H9 (cell line): ENCODE results near the gene HSD17B12. TPM values are rescaled to one million over a fixed set of nuclear protein-coding genes. Genes with fewer than 3 reads are reported as not detected.

ENCODE experiments used
- DNase-seq: peaks from one replicate; pipeline ENCODE4 v3.0.0-alpha.2; 2017
- H2AFZ ChIP-seq: one replicate; pipeline ENCODE4 v1.6.1; 2013; ENCODE audit warnings: mild to moderate bottlenecking, low read length, control low read depth, moderate library complexity
- H2AK5ac ChIP-seq: 2 replicates; pipeline ENCODE4 v1.6.1; 2013; ENCODE audit warnings: low read length, control low read depth, mixed read lengths; ENCODE audit not compliant: insufficient read length
- H2BK120ac ChIP-seq: one replicate; pipeline ENCODE4 v1.6.1; 2013; ENCODE audit warnings: low read depth, mild to moderate bottlenecking, low read length, control low read depth, inconsistent platforms; ENCODE audit not compliant: poor library complexity, severe bottlenecking
- H2BK12ac ChIP-seq: 2 replicates; pipeline ENCODE4 v1.6.1; 2013; ENCODE audit warnings: low read length, control low read depth, mixed read lengths, low read depth; ENCODE audit not compliant: insufficient read length
- H2BK15ac ChIP-seq: 2 replicates; pipeline ENCODE4 v1.6.1; 2013; ENCODE audit warnings: low read depth, low read length, control low read depth
- H2BK20ac ChIP-seq: one replicate; pipeline ENCODE4 v1.6.1; 2013; ENCODE audit warnings: low read depth, mild to moderate bottlenecking, low read length, control low read depth, inconsistent platforms; ENCODE audit not compliant: poor library complexity, severe bottlenecking
- H2BK5ac ChIP-seq: 2 replicates; pipeline ENCODE4 v1.6.1; 2013; ENCODE audit warnings: low read length, control low read depth, mixed read lengths; ENCODE audit not compliant: insufficient read length
- H3K14ac ChIP-seq: 2 replicates; pipeline ENCODE4 v1.6.1; 2013; ENCODE audit warnings: low read length, control low read depth; ENCODE audit not compliant: insufficient read depth
- H3K18ac ChIP-seq: 2 replicates; pipeline ENCODE4 v1.6.1; 2013; ENCODE audit warnings: low read depth, mild to moderate bottlenecking, mixed read lengths, low read length, control low read depth; ENCODE audit not compliant: insufficient read length
- H3K23ac ChIP-seq: 2 replicates; pipeline ENCODE4 v1.6.1; 2013; ENCODE audit warnings: low read length, control low read depth, mixed read lengths, low read depth; ENCODE audit not compliant: insufficient read length
- H3K23me2 ChIP-seq: 2 replicates; pipeline ENCODE4 v1.6.1; 2013; ENCODE audit warnings: low read depth, mild to moderate bottlenecking, mixed read lengths, low read length, control low read depth; ENCODE audit not compliant: insufficient read length, poor library complexity, severe bottlenecking
- H3K27ac ChIP-seq: 2 replicates; pipeline ENCODE4 v1.5.1; 2013; ENCODE audit warnings: low read length, control low read depth, mixed read lengths, low read depth; ENCODE audit not compliant: insufficient read length
- H3K27me3 ChIP-seq: 2 replicates; pipeline ENCODE4 v1.6.1; 2013; ENCODE audit warnings: low read length, control low read depth, inconsistent platforms; ENCODE audit not compliant: insufficient read depth
- H3K4ac ChIP-seq: 2 replicates; pipeline ENCODE4 v1.6.1; 2013; ENCODE audit warnings: low read depth, mild to moderate bottlenecking, control low read depth, inconsistent platforms, low read length, moderate library complexity
- H3K4me1 ChIP-seq: 2 replicates; pipeline ENCODE4 v1.6.1; 2013; ENCODE audit warnings: low read length, control low read depth, inconsistent platforms; ENCODE audit not compliant: insufficient read depth
- H3K4me2 ChIP-seq: 2 replicates; pipeline ENCODE4 v1.6.1; 2013; ENCODE audit warnings: low read length, control low read depth, mixed read lengths; ENCODE audit not compliant: insufficient read length, insufficient read depth
- H3K56ac ChIP-seq: 2 replicates; pipeline ENCODE4 v1.6.1; 2013; ENCODE audit warnings: low read depth, mild to moderate bottlenecking, mixed read lengths, low read length, control low read depth; ENCODE audit not compliant: insufficient read length
- H3K79me1 ChIP-seq: 2 replicates; pipeline ENCODE4 v1.6.1; 2013; ENCODE audit warnings: low read depth, mild to moderate bottlenecking, moderate library complexity, low read length, control low read depth, inconsistent platforms; ENCODE audit not compliant: insufficient read depth, poor library complexity, severe bottlenecking
- H3K79me2 ChIP-seq: 2 replicates; pipeline ENCODE4 v1.6.1; 2013; ENCODE audit warnings: low read length, control low read depth, inconsistent platforms; ENCODE audit not compliant: insufficient read depth
- H3K9ac ChIP-seq: 2 replicates; pipeline ENCODE4 v1.6.1; 2013; ENCODE audit warnings: low read length, control low read depth, mixed read lengths; ENCODE audit not compliant: insufficient read length; ENCODE audit errors: extremely low read depth
- H3K9me3 ChIP-seq: one replicate; pipeline ENCODE4 v1.6.1; 2013; ENCODE audit warnings: low read depth, low read length, inconsistent platforms; ENCODE audit not compliant: control insufficient read depth
- H3T11ph ChIP-seq: one replicate; pipeline ENCODE4 v1.6.1; 2013; ENCODE audit warnings: mild to moderate bottlenecking, low read length, control low read depth, inconsistent platforms
- H4K20me1 ChIP-seq: one replicate; pipeline ENCODE4 v1.6.1; 2013; ENCODE audit not compliant: control insufficient read depth, insufficient read length, insufficient read depth
- H4K5ac ChIP-seq: 2 replicates; pipeline ENCODE4 v1.6.1; 2013; ENCODE audit warnings: low read depth, mild to moderate bottlenecking, mixed read lengths, low read length, control low read depth; ENCODE audit not compliant: insufficient read length
- H4K8ac ChIP-seq: replicated peaks from 2 replicates; pipeline ENCODE4 v1.6.1; 2013; ENCODE audit warnings: low read length, control low read depth, mixed read lengths, low read depth; ENCODE audit not compliant: insufficient read length
- H4K91ac ChIP-seq: 2 replicates; pipeline ENCODE4 v1.6.1; 2013; ENCODE audit warnings: low read depth, mild to moderate bottlenecking, moderate library complexity, mixed read lengths, low read length, control low read depth; ENCODE audit not compliant: insufficient read length
- H3K27ac Mint-ChIP-seq, 3 experiments: 2 replicates in 2 of 3; 3 replicates in 1 of 3; pipeline ENCODE4 v1.8.0; 2020 to 2021; ENCODE audit warnings: mixed read lengths in 3 of 3, mild to moderate bottlenecking in 1 of 3, moderate library complexity in 1 of 3
- H3K27me3 Mint-ChIP-seq: 2 replicates; pipeline ENCODE4 v1.8.0; 2021; ENCODE audit warnings: low read depth, mild to moderate bottlenecking, moderate library complexity, mixed read lengths
- H3K36me3 Mint-ChIP-seq, 3 experiments: 2 replicates in 2 of 3; 3 replicates in 1 of 3; pipeline ENCODE4 v1.8.0; 2020 to 2021; ENCODE audit warnings: low read depth in 3 of 3, mixed read lengths in 3 of 3; ENCODE audit not compliant: insufficient read depth in 1 of 3
- H3K4me1 Mint-ChIP-seq, 2 experiments: 2 replicates each; pipeline ENCODE4 v1.8.0; 2020; ENCODE audit warnings: mixed read lengths in 2 of 2
- H3K4me3 Mint-ChIP-seq, 2 experiments: 2 replicates in 1 of 2; 3 replicates in 1 of 2; pipeline ENCODE4 v1.8.0; 2020 to 2021; ENCODE audit warnings: mild to moderate bottlenecking in 2 of 2, mixed read lengths in 2 of 2, moderate library complexity in 1 of 2
- H3K9me3 Mint-ChIP-seq, 2 experiments: 2 replicates in 1 of 2; 3 replicates in 1 of 2; pipeline ENCODE4 v1.8.0; 2020; ENCODE audit warnings: mild to moderate bottlenecking in 2 of 2, mixed read lengths in 2 of 2, moderate library complexity in 1 of 2
- CTCF ChIP-seq: fragments of 200-600 bp; sonication (generic); conservative IDR thresholded peaks from 3 replicates; pipeline ENCODE4 v1.8.0; 2021; ENCODE audit warnings: antibody characterized with exemption, mild to moderate bottlenecking
- WGBS: extraction: QIAGEN DNeasy Blood & Tissue Kit; methylation state at CpG from one replicate; pipeline ENCODE4 v1.1.7; 2013; ENCODE audit warnings: missing lambda C conversion rate, low lambda C conversion rate, mixed read lengths; ENCODE audit not compliant: insufficient read length; ENCODE audit errors: extremely low coverage; 5-methylcytosine and 5-hydroxymethylcytosine counted together
- total RNA-seq: library from RNA; stranded (reverse); gene quantifications from 2 replicates; pipeline ENCODE4 v1.2.1, GENCODE V29; 2021

HSD17B12 gene
- total RNA-seq, 1 experiment from 2014 or later = 111 TPM

DNA sequence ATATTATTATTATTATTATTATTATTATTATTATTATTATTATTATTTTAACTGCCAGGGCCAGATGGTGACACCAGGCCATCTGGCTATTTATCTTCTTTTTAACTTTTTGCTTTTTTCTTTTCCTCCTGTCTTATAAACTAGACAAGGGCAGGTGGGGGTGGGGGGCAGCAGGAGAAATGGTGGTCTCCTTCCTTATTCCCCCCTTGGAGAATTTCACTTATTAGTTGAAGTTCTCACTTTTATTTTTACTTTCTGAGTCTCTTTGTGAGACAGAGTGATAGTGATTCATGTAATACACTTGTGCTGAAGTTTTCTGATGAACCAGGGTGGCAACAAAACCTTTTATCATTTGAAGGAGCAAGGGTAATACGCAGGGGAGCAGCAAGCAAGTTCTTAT, 103.8 kb downstream of the HSD17B12 start:
- H2AFZ ChIP-seq = no peak overlapping the region
- no peak for DNase-seq

More for the DNA sequence above, 103.8 kb downstream of the HSD17B12 start:
- Histone ChIP-seq H3K9me3 (no peaks in the 10 kb centered on the region), H3K14ac (no peak overlapping the region), H3K23me2 (no peaks in the 10 kb centered on the region), H3K56ac (no peak overlapping the region), H3K4me1 (no peaks in the 10 kb centered on the region), H3K4me2 (no peak overlapping the region), H2BK5ac (no peak overlapping the region), H2BK15ac (no peak overlapping the region), H3K27me3 (no peaks in the 10 kb centered on the region), H4K8ac (no peak overlapping the region), H2BK20ac (no peak overlapping the region), H3K23ac (no peak overlapping the region), H2BK120ac (no peak overlapping the region), H2AK5ac (no peak overlapping the region), H3K9ac (no peak overlapping the region), H3K27ac (no peak overlapping the region), H4K5ac (no peak overlapping the region), H2BK12ac (no peak overlapping the region), H4K20me1 (no peaks in the 10 kb centered on the region), H4K91ac (no peak overlapping the region), H3K79me2 (no peaks in the 10 kb centered on the region; the same call in 1 of the 2 replicates), H3T11ph (no peak overlapping the region), H3K79me1 (peaks cover 2% of the 10 kb centered on the region), H3K18ac (no peak overlapping the region), H3K4ac (no peak overlapping the region)
- H3K36me3 Mint-ChIP-seq = peaks cover 29 to 38% (median 33%) of the 10 kb centered on the region in 3 experiments
- peaks cover 0 to 3% of the 10 kb centered on the region in 2 experiments; a peak in 1 of 4 replicates for H3K4me1 Mint-ChIP-seq
- no peak overlapping the region for H3K27ac Mint-ChIP-seq
- TF ChIP-seq CTCF = no peak
- no CpG with 5 or more reads among the region's 1 CpG for WGBS
- no peak overlapping the region for H3K4me3 Mint-ChIP-seq
- H3K27me3 Mint-ChIP-seq = no peaks in the 10 kb centered on the region
- peaks cover 12 to 20% of the 10 kb centered on the region in 2 experiments for H3K9me3 Mint-ChIP-seq
